IMR-90 (cell line): Measurements from ENCODE around the gene MGLL. TPM values are rescaled to one million over a fixed set of nuclear protein-coding genes. Genes with fewer than 3 reads are reported as not detected.

Experiments used
- ATAC-seq: fragments of 200-7000 bp; cut with Tn5 transposase; 2 replicates; pipeline ENCODE4 v1.9.1; 2020; ENCODE audit warnings: low read depth, mild to moderate bottlenecking, moderate library complexity
- BruUV-seq: library from RNA; stranded (reverse); fragments of 400-500 nt; replicated peaks from 2 replicates; lab custom pipeline; 2021; lab: Mats Ljungman, UMichigan
- CTCF ChIA-PET: fragments of 300-600 bp; formaldehyde crosslinking; extraction: SDS; loops from one replicate; lab custom pipeline; 2021; ENCODE audit warnings: antibody characterized with exemption; lab: Yijun Ruan, JAX
- POLR2A ChIA-PET: fragments of 300-600 bp; sonication (Branson Sonifier 250); formaldehyde crosslinking; loops from one replicate; lab custom pipeline; 2022; ENCODE audit warnings: antibody characterized with exemption; ENCODE audit not compliant: unreplicated experiment; lab: Charles Lee
- DNase-seq: peaks from one replicate; pipeline ENCODE4 v3.0.0; 2013
- H2AFZ ChIP-seq: replicated peaks from 2 replicates; pipeline ENCODE3; 2013; ENCODE audit warnings: low read length, mild to moderate bottlenecking; ENCODE audit not compliant: poor library complexity
- H2AK5ac ChIP-seq: 2 replicates; pipeline ENCODE4 v1.6.1; 2013; ENCODE audit warnings: low read depth, low read length, inconsistent platforms
- H2AK9ac ChIP-seq: replicated peaks from 2 replicates; pipeline ENCODE3; 2013; ENCODE audit warnings: mild to moderate bottlenecking, low read depth, low read length, moderate library complexity; ENCODE audit not compliant: poor library complexity
- H2BK120ac ChIP-seq: 2 replicates; pipeline ENCODE4 v1.6.1; 2013; ENCODE audit warnings: low read depth, low read length, inconsistent platforms
- H2BK15ac ChIP-seq: 3 replicates; pipeline ENCODE4 v1.6.1; 2013; ENCODE audit warnings: low read depth, low read length, inconsistent platforms
- H2BK20ac ChIP-seq: 2 replicates; pipeline ENCODE4 v1.6.1; 2013; ENCODE audit warnings: low read depth, mild to moderate bottlenecking, inconsistent platforms, low read length, moderate library complexity
- H2BK5ac ChIP-seq: 2 replicates; pipeline ENCODE4 v1.6.1; 2013; ENCODE audit warnings: mild to moderate bottlenecking, low read depth, low read length, inconsistent platforms; ENCODE audit not compliant: poor library complexity, severe bottlenecking
- H3K14ac ChIP-seq: replicated peaks from 2 replicates; pipeline ENCODE4 v1.6.1; 2013; ENCODE audit warnings: low read depth, low read length, inconsistent platforms
- H3K18ac ChIP-seq: 2 replicates; pipeline ENCODE4 v1.6.1; 2013; ENCODE audit warnings: low read depth, low read length, control low read depth
- H3K23ac ChIP-seq: 2 replicates; pipeline ENCODE4 v1.6.1; 2013; ENCODE audit warnings: low read depth, low read length, inconsistent platforms
- H3K27ac ChIP-seq: 2 replicates; pipeline ENCODE4 v1.5.1; 2013; ENCODE audit warnings: mild to moderate bottlenecking, control low read depth, low read length; ENCODE audit not compliant: insufficient read depth
- H3K27me3 ChIP-seq: 2 replicates; pipeline ENCODE4 v1.6.1; 2013; ENCODE audit warnings: low read length; ENCODE audit not compliant: control insufficient read depth, insufficient read depth
- H3K36me3 ChIP-seq: 2 replicates; pipeline ENCODE4 v1.6.1; 2013; ENCODE audit warnings: low read length, mixed read lengths; ENCODE audit not compliant: control insufficient read depth, insufficient read depth
- H3K4ac ChIP-seq: 2 replicates; pipeline ENCODE4 v1.6.1; 2013; ENCODE audit warnings: low read depth, low read length, inconsistent platforms
- H3K4me1 ChIP-seq: 2 replicates; pipeline ENCODE4 v1.6.1; 2013; ENCODE audit warnings: low read length, mixed read lengths; ENCODE audit not compliant: control insufficient read depth, insufficient read depth
- H3K4me2 ChIP-seq: 2 replicates; pipeline ENCODE4 v1.6.1; 2013; ENCODE audit warnings: low read depth, mild to moderate bottlenecking, control low read depth, low read length, moderate library complexity
- H3K4me3 ChIP-seq: 2 replicates; pipeline ENCODE4 v1.5.1; 2013; ENCODE audit warnings: low read depth, mild to moderate bottlenecking, control low read depth, low read length, moderate library complexity; ENCODE audit not compliant: insufficient read depth
- H3K56ac ChIP-seq: 2 replicates; pipeline ENCODE4 v1.6.1; 2013; ENCODE audit warnings: low read length, inconsistent platforms; ENCODE audit not compliant: insufficient read depth; ENCODE audit errors: extremely low read depth
- H3K79me1 ChIP-seq, 2 experiments: 2 replicates each; pipeline ENCODE4 v1.6.1; 2013; ENCODE audit warnings: low read length in 2 of 2, inconsistent platforms in 1 of 2, low read depth in 1 of 2
- H3K9ac ChIP-seq: 2 replicates; pipeline ENCODE4 v1.6.1; 2013; ENCODE audit warnings: low read depth, low read length, control low read depth
- H3K9me1 ChIP-seq: 2 replicates; pipeline ENCODE4 v1.6.1; 2013; ENCODE audit warnings: low read length, inconsistent platforms; ENCODE audit not compliant: insufficient read depth
- H3K9me3 ChIP-seq: 2 replicates; pipeline ENCODE4 v1.6.1; 2013; ENCODE audit warnings: low read length; ENCODE audit not compliant: control insufficient read depth, insufficient read depth
- H4K20me1 ChIP-seq: 2 replicates; pipeline ENCODE4 v1.6.1; 2013; ENCODE audit warnings: low read length, inconsistent platforms; ENCODE audit not compliant: insufficient read depth
- H4K5ac ChIP-seq: 2 replicates; pipeline ENCODE4 v1.6.1; 2013; ENCODE audit warnings: mild to moderate bottlenecking, low read depth, low read length, control low read depth
- H4K8ac ChIP-seq, 2 experiments: 2 replicates each; pipeline ENCODE4 v1.6.1; 2013; ENCODE audit warnings: low read depth in 2 of 2, low read length in 2 of 2, control low read depth in 1 of 2, inconsistent platforms in 1 of 2
- H4K91ac ChIP-seq: 2 replicates; pipeline ENCODE4 v1.6.1; 2013; ENCODE audit warnings: low read depth, low read length, inconsistent platforms; ENCODE audit not compliant: insufficient read depth
- BHLHE40 ChIP-seq: fragments of 150-350 bp; IDR thresholded peaks from 2 replicates; pipeline ENCODE4 v1.6.1; 2016; ENCODE audit warnings: mild to moderate bottlenecking, low read depth, low read length
- CEBPB ChIP-seq: IDR thresholded peaks from 2 replicates; pipeline ENCODE4 v1.6.1; 2012; ENCODE audit warnings: low read depth, low read length, improper control_type of control experiment
- CHD1 ChIP-seq: IDR thresholded peaks from 2 replicates; pipeline ENCODE4 v1.6.1; 2012; ENCODE audit warnings: low read depth, low read length, improper control_type of control experiment
- FOS ChIP-seq: fragments of 150-350 bp; IDR thresholded peaks from 2 replicates; pipeline ENCODE4 v1.6.1; 2016; ENCODE audit warnings: low read depth, low read length
- MAFK ChIP-seq: IDR thresholded peaks from 2 replicates; pipeline ENCODE4 v1.6.1; 2012; ENCODE audit warnings: low read depth, low read length, improper control_type of control experiment
- MAZ ChIP-seq: IDR thresholded peaks from 2 replicates; pipeline ENCODE4 v1.6.1; 2012; ENCODE audit warnings: low read depth, mild to moderate bottlenecking, low read length, improper control_type of control experiment, moderate library complexity, borderline replicate concordance
- MXI1 ChIP-seq: IDR thresholded peaks from 2 replicates; pipeline ENCODE4 v1.6.1; 2012; ENCODE audit warnings: low read depth, mild to moderate bottlenecking, low read length, moderate library complexity, borderline replicate concordance
- NFE2L2 ChIP-seq: fragments of 150-350 bp; IDR thresholded peaks from 2 replicates; pipeline ENCODE4 v1.6.1; 2016; ENCODE audit warnings: low read depth, mild to moderate bottlenecking, low read length
- POLR2A ChIP-seq: IDR thresholded peaks from 2 replicates; pipeline ENCODE4 v1.6.1; 2012; ENCODE audit warnings: mild to moderate bottlenecking, low read depth, low read length
- RAD21 ChIP-seq: IDR thresholded peaks from 2 replicates; pipeline ENCODE4 v1.6.1; 2012; ENCODE audit warnings: low read length, improper control_type of control experiment
- RCOR1 ChIP-seq: IDR thresholded peaks from 2 replicates; pipeline ENCODE4 v1.6.1; 2012; ENCODE audit warnings: mild to moderate bottlenecking, low read length, improper control_type of control experiment; ENCODE audit not compliant: insufficient replicate concordance
- RFX5 ChIP-seq: IDR thresholded peaks from 2 replicates; pipeline ENCODE4 v1.8.0; 2012; ENCODE audit warnings: low read depth, mild to moderate bottlenecking, low read length, moderate library complexity
- SMC3 ChIP-seq: fragments of 150-350 bp; IDR thresholded peaks from 2 replicates; pipeline ENCODE4 v1.6.1; 2016; ENCODE audit warnings: low read depth, mild to moderate bottlenecking, antibody characterized with exemption, low read length, moderate library complexity
- WGBS, 2 experiments: methylation state at CpG; one replicate each; pipeline versions ENCODE4 v1.1.5 to v1.1.7; 2013; ENCODE audit warnings: missing lambda C conversion rate in 2 of 2; ENCODE audit not compliant: insufficient read length in 1 of 2; ENCODE audit errors: extremely low coverage in 2 of 2; 5-methylcytosine and 5-hydroxymethylcytosine counted together
- dilution Hi-C: fragments of 300-500 bp; cut with HindIII; formaldehyde crosslinking; loops from one replicate; pipeline ENCODE4 v1.14.3; 2018; ENCODE audit warnings: low sequenced_read_pairs; ENCODE audit not compliant: unreplicated experiment
- in situ Hi-C: fragments of 300-500 bp; cut with MboI; formaldehyde crosslinking; loops from 3 replicates; pipeline ENCODE4 v1.14.3; 2019; ENCODE audit warnings: low sequenced_read_pairs, inconsistent platforms, mixed read lengths
- intact Hi-C: fragments of 100-400 bp; cut with micrococcal nuclease; formaldehyde crosslinking; loops from 2 replicates; pipeline ENCODE4 v1.10.0; 2022
- polyA plus RNA-seq, 3 experiments: library from polyadenylated mRNA; depleted of rRNA; stranded (reverse); fragments of >200 nt; gene quantifications; 2 replicates each; pipeline ENCODE4 v1.2.3, GENCODE V29; 2012; ENCODE audit warnings: low replicate concordance in 1 of 3
- total RNA-seq: library from RNA; depleted of rRNA; stranded (reverse); fragments of >200 nt; gene quantifications from 2 replicates; pipeline ENCODE4 v1.2.3, GENCODE V29; 2012
- TF ChIP-seq, protein P1 (sequence below): fragments of 150-350 bp; IDR thresholded peaks from 2 replicates; pipeline ENCODE4 v1.6.1; 2016; ENCODE audit warnings: low read depth, mild to moderate bottlenecking, low read length, moderate library complexity, borderline replicate concordance
- TF ChIP-seq, protein P2 (sequence below): conservative IDR thresholded peaks from 2 replicates; pipeline ENCODE4 v1.5.1; 2012; ENCODE audit warnings: mild to moderate bottlenecking, low read depth, low read length, improper control_type of control experiment
- TF ChIP-seq, protein P3 (sequence below): fragments of 150-350 bp; IDR thresholded peaks from 2 replicates; pipeline ENCODE4 v1.6.1; 2017; ENCODE audit warnings: mild to moderate bottlenecking, antibody characterized with exemption, low read length, low read depth

MGLL gene
- total and polyA plus RNA-seq, 2 of the 4 experiments (the other 2 are of a cell fraction) = 23.7 to 60.6 TPM

- Histone ChIP-seq H3K9me3 (no peaks in the 10 kb centered on the region), H4K5ac (no peak overlapping the region), H2BK20ac (no peak overlapping the region), H3K9me1 (peaks cover 10% of the 10 kb centered on the region; the same call in 1 of the 2 replicates), H2AK9ac (no peak overlapping the region), H4K20me1 (no peaks in the 10 kb centered on the region; the same call in none of the 2 replicates), H3K4ac (no peak overlapping the region), H2BK5ac (no peak overlapping the region), H3K4me1 (peaks cover 10% of the 10 kb centered on the region), H3K79me1 (peaks cover 19 to 35% of the 10 kb centered on the region in 2 experiments), H3K56ac (no peak overlapping the region), H3K27ac (no peak overlapping the region), H2AK5ac (no peak overlapping the region), H3K36me3 (peaks cover 28% of the 10 kb centered on the region), H3K18ac (no peak overlapping the region), H3K9ac (no peak overlapping the region), H3K14ac (no peak overlapping the region), H2BK15ac (no peak overlapping the region), H2BK120ac (no peak overlapping the region), H2AFZ (no peak overlapping the region), H3K4me3 (no peak overlapping the region), H4K8ac (no peak overlapping the region), H3K27me3 (no peaks in the 10 kb centered on the region), H3K4me2 (no peak overlapping the region), H3K23ac (no peak overlapping the region), H4K91ac (no peak overlapping the region)
- ChIA-PET CTCF (no interaction called here), POLR2A (no interaction called here)
- no TSS peak for BruUV-seq
- no peak for DNase-seq
- ATAC-seq = no peak
- in situ Hi-C loops (no loop called here), dilution Hi-C loops (no loop called here), intact Hi-C loops (no loop called here)
- TF ChIP-seq, protein P1, sequence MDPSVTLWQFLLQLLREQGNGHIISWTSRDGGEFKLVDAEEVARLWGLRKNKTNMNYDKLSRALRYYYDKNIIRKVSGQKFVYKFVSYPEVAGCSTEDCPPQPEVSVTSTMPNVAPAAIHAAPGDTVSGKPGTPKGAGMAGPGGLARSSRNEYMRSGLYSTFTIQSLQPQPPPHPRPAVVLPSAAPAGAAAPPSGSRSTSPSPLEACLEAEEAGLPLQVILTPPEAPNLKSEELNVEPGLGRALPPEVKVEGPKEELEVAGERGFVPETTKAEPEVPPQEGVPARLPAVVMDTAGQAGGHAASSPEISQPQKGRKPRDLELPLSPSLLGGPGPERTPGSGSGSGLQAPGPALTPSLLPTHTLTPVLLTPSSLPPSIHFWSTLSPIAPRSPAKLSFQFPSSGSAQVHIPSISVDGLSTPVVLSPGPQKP = no peak
- no peak for TF ChIP-seq NFE2L2
- TF ChIP-seq RFX5 = no peak
- TF ChIP-seq, protein P2, sequence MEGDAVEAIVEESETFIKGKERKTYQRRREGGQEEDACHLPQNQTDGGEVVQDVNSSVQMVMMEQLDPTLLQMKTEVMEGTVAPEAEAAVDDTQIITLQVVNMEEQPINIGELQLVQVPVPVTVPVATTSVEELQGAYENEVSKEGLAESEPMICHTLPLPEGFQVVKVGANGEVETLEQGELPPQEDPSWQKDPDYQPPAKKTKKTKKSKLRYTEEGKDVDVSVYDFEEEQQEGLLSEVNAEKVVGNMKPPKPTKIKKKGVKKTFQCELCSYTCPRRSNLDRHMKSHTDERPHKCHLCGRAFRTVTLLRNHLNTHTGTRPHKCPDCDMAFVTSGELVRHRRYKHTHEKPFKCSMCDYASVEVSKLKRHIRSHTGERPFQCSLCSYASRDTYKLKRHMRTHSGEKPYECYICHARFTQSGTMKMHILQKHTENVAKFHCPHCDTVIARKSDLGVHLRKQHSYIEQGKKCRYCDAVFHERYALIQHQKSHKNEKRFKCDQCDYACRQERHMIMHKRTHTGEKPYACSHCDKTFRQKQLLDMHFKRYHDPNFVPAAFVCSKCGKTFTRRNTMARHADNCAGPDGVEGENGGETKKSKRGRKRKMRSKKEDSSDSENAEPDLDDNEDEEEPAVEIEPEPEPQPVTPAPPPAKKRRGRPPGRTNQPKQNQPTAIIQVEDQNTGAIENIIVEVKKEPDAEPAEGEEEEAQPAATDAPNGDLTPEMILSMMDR = no peak
- TF ChIP-seq CHD1 = no peak
- TF ChIP-seq FOS = no peak
- no peak for TF ChIP-seq MAZ
- TF ChIP-seq SMC3 = no peak
- TF ChIP-seq POLR2A = no peak
- no peak for TF ChIP-seq MXI1
- no peak for TF ChIP-seq RAD21
- no peak for TF ChIP-seq RCOR1
- no peak for TF ChIP-seq MAFK
- no peak for TF ChIP-seq CEBPB
- TF ChIP-seq, protein P3, sequence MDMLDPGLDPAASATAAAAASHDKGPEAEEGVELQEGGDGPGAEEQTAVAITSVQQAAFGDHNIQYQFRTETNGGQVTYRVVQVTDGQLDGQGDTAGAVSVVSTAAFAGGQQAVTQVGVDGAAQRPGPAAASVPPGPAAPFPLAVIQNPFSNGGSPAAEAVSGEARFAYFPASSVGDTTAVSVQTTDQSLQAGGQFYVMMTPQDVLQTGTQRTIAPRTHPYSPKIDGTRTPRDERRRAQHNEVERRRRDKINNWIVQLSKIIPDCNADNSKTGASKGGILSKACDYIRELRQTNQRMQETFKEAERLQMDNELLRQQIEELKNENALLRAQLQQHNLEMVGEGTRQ = no peak
- no peak for TF ChIP-seq BHLHE40
- 100% methylated on average over 7 of the region's 8 CpGs; no CpG with 5 or more reads in 1 of the 2 experiments for WGBS, 2 experiments
Measured at GRCh38 chr3:127674790-127675189, 147.5 kb downstream of the MGLL start.
